ENCODE data around the gene DCP1B. TPM values are rescaled to one million over a fixed set of nuclear protein-coding genes. Genes with fewer than 3 reads are reported as not detected.
A peak's percentile ranks its signal among the peaks of the same experiment; 100 is the strongest.

The DCP1B gene
- total and polyA plus RNA-seq, 11 donors: 1.3 to 5.7 (median 2.4) TPM

DNA sequence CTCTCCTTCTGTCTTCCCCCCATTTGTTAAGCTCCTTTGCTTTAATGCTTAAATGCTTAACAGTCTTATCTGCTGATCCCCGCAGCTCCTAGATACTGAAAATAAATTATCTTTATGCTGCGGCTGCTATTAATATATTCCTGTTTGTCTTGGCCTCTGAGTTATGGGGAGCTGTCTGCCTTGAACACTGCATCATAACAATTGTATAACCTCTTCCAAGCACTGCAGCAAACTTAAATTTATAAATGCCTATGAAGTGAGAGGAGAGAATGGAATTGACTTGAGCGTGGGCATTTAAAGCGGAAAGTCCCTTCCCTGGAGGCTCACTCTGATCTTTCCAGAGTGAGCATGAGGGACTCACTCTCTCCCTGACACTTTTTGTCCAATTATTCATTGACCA lies 23.1 kb upstream of the DCP1B start:
- Histone ChIP-seq H3K36me3 (no peaks in the 10 kb centered on the region), H3K27ac (peak overlapping the region in 4 of 12 donors; percentile 1 to 69 (median 35)), H3K27me3 (no peaks in the 10 kb centered on the region), H3K4me1 (peaks cover 0 to 73% (median 14%) of the 10 kb centered on the region in 12 donors), H3K4me3 (no peak overlapping the region), H3K9me3 (no peaks in the 10 kb centered on the region)
- no peak for TF ChIP-seq POLR2A (IDR thresholded peaks at IDR 0.05)
- TF ChIP-seq, protein P1, sequence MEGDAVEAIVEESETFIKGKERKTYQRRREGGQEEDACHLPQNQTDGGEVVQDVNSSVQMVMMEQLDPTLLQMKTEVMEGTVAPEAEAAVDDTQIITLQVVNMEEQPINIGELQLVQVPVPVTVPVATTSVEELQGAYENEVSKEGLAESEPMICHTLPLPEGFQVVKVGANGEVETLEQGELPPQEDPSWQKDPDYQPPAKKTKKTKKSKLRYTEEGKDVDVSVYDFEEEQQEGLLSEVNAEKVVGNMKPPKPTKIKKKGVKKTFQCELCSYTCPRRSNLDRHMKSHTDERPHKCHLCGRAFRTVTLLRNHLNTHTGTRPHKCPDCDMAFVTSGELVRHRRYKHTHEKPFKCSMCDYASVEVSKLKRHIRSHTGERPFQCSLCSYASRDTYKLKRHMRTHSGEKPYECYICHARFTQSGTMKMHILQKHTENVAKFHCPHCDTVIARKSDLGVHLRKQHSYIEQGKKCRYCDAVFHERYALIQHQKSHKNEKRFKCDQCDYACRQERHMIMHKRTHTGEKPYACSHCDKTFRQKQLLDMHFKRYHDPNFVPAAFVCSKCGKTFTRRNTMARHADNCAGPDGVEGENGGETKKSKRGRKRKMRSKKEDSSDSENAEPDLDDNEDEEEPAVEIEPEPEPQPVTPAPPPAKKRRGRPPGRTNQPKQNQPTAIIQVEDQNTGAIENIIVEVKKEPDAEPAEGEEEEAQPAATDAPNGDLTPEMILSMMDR (IDR thresholded peaks at IDR 0.05): no peak
- ATAC-seq: no peak
- intact Hi-C loops (cut with DNase I): loop anchor here in 2 of 10 donors (5.0 to 10.0 kb wide), 2 partner anchors 223 to 230 kb away; no protein-coding TSS in a partner anchor
- WGBS, 4 donors: 24 to 37% (median 31%) methylated on average over 4 of the region's 4 CpGs
- no peak for DNase-seq

DNA sequence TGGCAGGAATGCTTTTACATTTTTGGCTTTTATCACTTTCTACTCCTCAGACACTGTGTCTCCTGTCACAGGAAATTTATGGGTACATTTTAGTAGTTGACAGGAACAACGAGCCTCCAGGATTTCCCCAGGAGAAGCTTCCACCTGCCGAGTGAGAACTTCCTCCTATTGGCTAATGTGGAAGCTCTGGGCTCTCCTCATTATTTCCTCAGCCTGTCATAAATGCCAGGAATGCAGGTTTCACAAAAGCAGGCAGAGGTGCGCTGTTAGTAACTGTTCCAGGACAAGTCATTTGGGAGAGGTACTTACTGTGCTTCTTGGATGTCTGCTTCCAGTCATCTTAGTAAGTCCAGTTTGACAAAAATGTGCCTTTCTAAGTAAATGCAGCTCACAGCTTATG lies 19.1 kb upstream of the DCP1B start:
- no peaks in the 10 kb centered on the region for H3K27me3 ChIP-seq
- H3K27ac ChIP-seq: peak overlapping the region in 1 of 12 donors; percentile 3
- H3K9me3 ChIP-seq: no peaks in the 10 kb centered on the region
- DNase-seq: no peak
- H3K36me3 ChIP-seq: peaks cover 0 to 4% (median 0%) of the 10 kb centered on the region in 9 donors
- WGBS, 4 donors: 32 to 37% (median 34%) methylated on average over 3 of the region's 3 CpGs
- H3K4me3 ChIP-seq: no peak overlapping the region
- H3K4me1 ChIP-seq: peaks cover 0 to 63% (median 18%) of the 10 kb centered on the region in 12 donors
- no peak for ATAC-seq
- intact Hi-C loops (cut with DNase I): loop anchor here in 1 of 10 donors (10.0 kb wide), 1 partner anchor 219 kb away; no protein-coding TSS in a partner anchor
- TF ChIP-seq POLR2A (IDR thresholded peaks at IDR 0.05): no peak
- TF ChIP-seq, protein P1 (IDR thresholded peaks at IDR 0.05): no peak

DNA sequence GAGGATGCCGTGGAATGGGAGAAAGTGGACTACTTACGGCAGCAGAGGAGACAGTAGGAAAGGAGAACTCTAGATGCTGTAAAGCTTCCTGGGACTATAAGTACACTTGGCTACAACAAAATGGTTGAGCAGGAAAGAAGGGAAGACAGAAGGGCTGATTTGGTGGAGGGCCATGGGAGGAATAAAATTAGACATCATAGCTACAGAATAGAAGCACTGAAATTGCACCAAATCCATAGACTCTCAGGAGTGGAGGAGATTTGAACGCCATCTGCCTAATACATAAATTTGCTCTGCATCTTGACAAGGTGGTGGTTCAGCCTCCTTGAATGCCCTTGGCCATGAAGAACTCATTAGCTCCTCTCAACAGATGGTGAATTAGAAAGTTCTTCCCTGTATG lies 16.3 kb upstream of the DCP1B start:
- TF ChIP-seq, protein P1 (IDR thresholded peaks at IDR 0.05): no peak
- no peak for TF ChIP-seq POLR2A (IDR thresholded peaks at IDR 0.05)
- WGBS, 4 donors: 92 to 95% (median 93%) methylated on average over 3 of the region's 3 CpGs
- H3K27me3 ChIP-seq: no peaks in the 10 kb centered on the region
- ATAC-seq: no peak
- peaks cover 0 to 64% (median 28%) of the 10 kb centered on the region in 12 donors for H3K4me1 ChIP-seq
- no peak for DNase-seq
- no peak overlapping the region for H3K27ac ChIP-seq
- H3K4me3 ChIP-seq: no peak overlapping the region
- peaks cover 0 to 4% (median 0%) of the 10 kb centered on the region in 9 donors for H3K36me3 ChIP-seq
- intact Hi-C loops (cut with DNase I): loop anchor here in 1 of 10 donors (10.0 kb wide), 1 partner anchor 216 kb away; no protein-coding TSS in a partner anchor
- H3K9me3 ChIP-seq: no peaks in the 10 kb centered on the region

DNA sequence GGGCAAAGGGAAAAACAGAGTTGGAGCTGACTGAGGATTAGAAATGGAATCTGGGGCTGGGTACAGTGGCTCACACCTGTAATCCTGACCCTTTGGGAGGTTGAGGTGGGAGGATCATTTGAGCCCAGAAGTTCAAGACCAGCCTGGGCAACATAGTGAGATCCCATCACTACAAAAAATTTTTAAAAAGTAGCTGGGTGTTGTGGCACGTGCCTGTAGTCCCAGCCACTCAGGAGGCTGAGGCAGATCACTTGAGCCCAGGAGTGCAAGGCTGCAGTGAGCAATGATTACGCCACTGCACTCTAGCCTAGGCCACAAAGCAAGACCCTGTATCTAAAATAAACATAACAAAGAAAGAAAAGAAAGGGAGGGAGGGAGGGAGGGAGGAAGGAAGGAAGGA lies 14.9 kb upstream of the DCP1B start:
- no peak for TF ChIP-seq POLR2A (IDR thresholded peaks at IDR 0.05)
- TF ChIP-seq, protein P1 (IDR thresholded peaks at IDR 0.05): no peak
- Histone ChIP-seq H3K4me1 (peaks cover 5 to 74% (median 38%) of the 10 kb centered on the region in 12 donors), H3K36me3 (peaks cover 0 to 4% (median 0%) of the 10 kb centered on the region in 9 donors), H3K9me3 (no peaks in the 10 kb centered on the region), H3K27ac (peak overlapping the region in 3 of 12 donors; percentile 28 to 66 (median 49)), H3K4me3 (no peak overlapping the region), H3K27me3 (no peaks in the 10 kb centered on the region)
- DNase-seq (no peak), ATAC-seq (no peak)
- 82 to 89% (median 85%) methylated on average over 2 of the region's 2 CpGs for WGBS, 4 donors
- intact Hi-C loops (cut with DNase I): no loop called here
